ENCODE data around the gene NEK6.

DNA sequence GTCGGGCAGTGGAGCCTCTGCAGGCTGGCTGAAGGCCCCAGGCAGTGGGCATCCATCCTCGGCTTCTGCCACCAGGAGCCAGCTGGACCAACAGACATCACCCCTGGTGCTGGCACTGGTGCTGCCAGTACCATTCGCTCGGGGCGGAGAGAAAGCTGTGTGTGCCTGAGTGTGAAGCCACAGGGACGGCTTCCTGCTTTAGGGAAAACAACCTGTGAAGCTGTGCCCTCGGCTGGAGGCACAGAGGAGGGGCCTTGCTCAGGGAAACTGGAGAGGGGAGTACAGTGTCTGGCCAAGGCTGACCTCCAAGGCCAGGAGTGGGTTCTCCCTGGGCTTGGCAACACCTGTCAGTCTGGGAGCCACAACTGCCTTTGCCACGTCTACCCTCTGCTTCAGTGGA, 38.3 kb downstream of the NEK6 start:
- TF ChIP-seq, protein P1, sequence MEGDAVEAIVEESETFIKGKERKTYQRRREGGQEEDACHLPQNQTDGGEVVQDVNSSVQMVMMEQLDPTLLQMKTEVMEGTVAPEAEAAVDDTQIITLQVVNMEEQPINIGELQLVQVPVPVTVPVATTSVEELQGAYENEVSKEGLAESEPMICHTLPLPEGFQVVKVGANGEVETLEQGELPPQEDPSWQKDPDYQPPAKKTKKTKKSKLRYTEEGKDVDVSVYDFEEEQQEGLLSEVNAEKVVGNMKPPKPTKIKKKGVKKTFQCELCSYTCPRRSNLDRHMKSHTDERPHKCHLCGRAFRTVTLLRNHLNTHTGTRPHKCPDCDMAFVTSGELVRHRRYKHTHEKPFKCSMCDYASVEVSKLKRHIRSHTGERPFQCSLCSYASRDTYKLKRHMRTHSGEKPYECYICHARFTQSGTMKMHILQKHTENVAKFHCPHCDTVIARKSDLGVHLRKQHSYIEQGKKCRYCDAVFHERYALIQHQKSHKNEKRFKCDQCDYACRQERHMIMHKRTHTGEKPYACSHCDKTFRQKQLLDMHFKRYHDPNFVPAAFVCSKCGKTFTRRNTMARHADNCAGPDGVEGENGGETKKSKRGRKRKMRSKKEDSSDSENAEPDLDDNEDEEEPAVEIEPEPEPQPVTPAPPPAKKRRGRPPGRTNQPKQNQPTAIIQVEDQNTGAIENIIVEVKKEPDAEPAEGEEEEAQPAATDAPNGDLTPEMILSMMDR (IDR thresholded peaks at IDR 0.05), result no peak
- TF ChIP-seq POLR2A (IDR thresholded peaks at IDR 0.05), result no peak
